ENCODE data around the gene FAM222A.

Gene FAM222A

GRCh38 chr12:109695416-109695815 lies 18.2 kb upstream of the FAM222A start:
- Histone ChIP-seq H3K4me3 (ENCODE audit: insufficient read depth, low read length, poor library complexity, severe bottlenecking) (no peak overlapping the region), H3K36me3 (ENCODE audit: low read length) (no peaks in the 10 kb centered on the region), H4K20me1 (ENCODE audit: low read depth, low read length) (no peaks in the 10 kb centered on the region), H2AFZ (ENCODE audit: low read depth, low read length, severe bottlenecking) (no peak overlapping the region), H3F3A (ENCODE audit: insufficient read depth) (no peaks in the 10 kb centered on the region), H3K27ac (ENCODE audit: low read depth, low read length) (no peak overlapping the region), H3K9me3 (ENCODE audit: insufficient read depth, low read length) (no peaks in the 10 kb centered on the region), H3K79me2 (ENCODE audit: insufficient read depth, low read length) (no peaks in the 10 kb centered on the region), H3K27me3 (ENCODE audit: low read length) (no peaks in the 10 kb centered on the region), H3K9me2 (replicated peaks; ENCODE audit: insufficient read depth, low read length) (no peaks in the 10 kb centered on the region), H3K9ac (ENCODE audit: low read length) (no peak overlapping the region), H3K4me2 (ENCODE audit: low read depth, low read length, poor library complexity, severe bottlenecking) (no peak overlapping the region)
- TF ChIP-seq EZH2phosphoT487 (conservative IDR thresholded peaks at IDR 0.05; ENCODE audit: low read length) (no peak), CTCF (IDR thresholded peaks at IDR 0.05; ENCODE audit: insufficient read depth, low read length, poor library complexity, severe bottlenecking) (no peak)

GRCh38 chr12:109695961-109696461 lies 17.6 kb upstream of the FAM222A start:
- Histone ChIP-seq H3K27me3 (ENCODE audit: low read length) (no peaks in the 10 kb centered on the region), H2AFZ (ENCODE audit: low read depth, low read length, severe bottlenecking) (no peak overlapping the region), H3K9me2 (replicated peaks; ENCODE audit: insufficient read depth, low read length) (no peaks in the 10 kb centered on the region), H3K36me3 (ENCODE audit: low read length) (no peaks in the 10 kb centered on the region), H3K27ac (ENCODE audit: low read depth, low read length) (no peak overlapping the region), H3K79me2 (ENCODE audit: insufficient read depth, low read length) (no peaks in the 10 kb centered on the region), H3K9ac (ENCODE audit: low read length) (no peak overlapping the region), H3K4me3 (ENCODE audit: insufficient read depth, low read length, poor library complexity, severe bottlenecking) (no peak overlapping the region), H3K4me2 (ENCODE audit: low read depth, low read length, poor library complexity, severe bottlenecking) (no peak overlapping the region), H3F3A (ENCODE audit: insufficient read depth) (no peaks in the 10 kb centered on the region), H3K9me3 (ENCODE audit: insufficient read depth, low read length) (no peaks in the 10 kb centered on the region), H4K20me1 (ENCODE audit: low read depth, low read length) (no peaks in the 10 kb centered on the region)
- no peak for TF ChIP-seq CTCF (IDR thresholded peaks at IDR 0.05; ENCODE audit: insufficient read depth, low read length, poor library complexity, severe bottlenecking)
- no peak for TF ChIP-seq EZH2phosphoT487 (conservative IDR thresholded peaks at IDR 0.05; ENCODE audit: low read length)

- H3K27ac ChIP-seq (ENCODE audit: low read depth, low read length): no peak overlapping the region
- H3K27me3 ChIP-seq (ENCODE audit: low read length): no peaks in the 10 kb centered on the region
- no peak overlapping the region for H3K4me2 ChIP-seq (ENCODE audit: low read depth, low read length, poor library complexity, severe bottlenecking)
- H4K20me1 ChIP-seq (ENCODE audit: low read depth, low read length): no peaks in the 10 kb centered on the region
- no peak overlapping the region for H3K9ac ChIP-seq (ENCODE audit: low read length)
- no peaks in the 10 kb centered on the region for H3K79me2 ChIP-seq (ENCODE audit: insufficient read depth, low read length)
- no peaks in the 10 kb centered on the region for H3K9me3 ChIP-seq (ENCODE audit: insufficient read depth, low read length)
- H2AFZ ChIP-seq (ENCODE audit: low read depth, low read length, severe bottlenecking): no peak overlapping the region
- TF ChIP-seq EZH2phosphoT487 (conservative IDR thresholded peaks at IDR 0.05; ENCODE audit: low read length) (no peak), CTCF (IDR thresholded peaks at IDR 0.05; ENCODE audit: insufficient read depth, low read length, poor library complexity, severe bottlenecking) (no peak)
- H3K4me3 ChIP-seq (ENCODE audit: insufficient read depth, low read length, poor library complexity, severe bottlenecking): no peak overlapping the region
- no peaks in the 10 kb centered on the region for H3K9me2 ChIP-seq (replicated peaks; ENCODE audit: insufficient read depth, low read length)
- H3F3A ChIP-seq (ENCODE audit: insufficient read depth): no peaks in the 10 kb centered on the region
- no peaks in the 10 kb centered on the region for H3K36me3 ChIP-seq (ENCODE audit: low read length)
Measured at GRCh38 chr12:109696485-109697269, 16.9 kb upstream of the FAM222A start.

All from SU-DHL-6 (cell line).